ES-I3 (cell line): ENCODE data around the gene TSPAN17.

ENCODE experiments used
- H3K36me3 ChIP-seq: 2 replicates; pipeline ENCODE4 v1.6.1; 2013; ENCODE audit warnings: mild to moderate bottlenecking, low read length, control low read depth, moderate library complexity; ENCODE audit not compliant: insufficient read depth
- H3K4me1 ChIP-seq: 2 replicates; pipeline ENCODE4 v1.6.1; 2013; ENCODE audit warnings: mild to moderate bottlenecking, control low read depth, low read length; ENCODE audit not compliant: insufficient read depth
- H3K9ac ChIP-seq: 2 replicates; pipeline ENCODE4 v1.6.1; 2013; ENCODE audit warnings: low read depth, mild to moderate bottlenecking, low read length, moderate library complexity
- H3K9me3 ChIP-seq: 2 replicates; pipeline ENCODE4 v1.6.1; 2013; ENCODE audit warnings: mild to moderate bottlenecking, low read length, moderate library complexity; ENCODE audit not compliant: control insufficient read depth, insufficient read depth

Gene TSPAN17

GRCh38 chr5:176642675-176643490 is 4.4 kb upstream of the TSPAN17 start:
- Histone ChIP-seq H3K4me1 (peaks cover 20% of the 10 kb centered on the region; the same call in 1 of the 2 replicates), H3K9me3 (no peaks in the 10 kb centered on the region), H3K36me3 (no peaks in the 10 kb centered on the region), H3K9ac (no peak overlapping the region)

DNA sequence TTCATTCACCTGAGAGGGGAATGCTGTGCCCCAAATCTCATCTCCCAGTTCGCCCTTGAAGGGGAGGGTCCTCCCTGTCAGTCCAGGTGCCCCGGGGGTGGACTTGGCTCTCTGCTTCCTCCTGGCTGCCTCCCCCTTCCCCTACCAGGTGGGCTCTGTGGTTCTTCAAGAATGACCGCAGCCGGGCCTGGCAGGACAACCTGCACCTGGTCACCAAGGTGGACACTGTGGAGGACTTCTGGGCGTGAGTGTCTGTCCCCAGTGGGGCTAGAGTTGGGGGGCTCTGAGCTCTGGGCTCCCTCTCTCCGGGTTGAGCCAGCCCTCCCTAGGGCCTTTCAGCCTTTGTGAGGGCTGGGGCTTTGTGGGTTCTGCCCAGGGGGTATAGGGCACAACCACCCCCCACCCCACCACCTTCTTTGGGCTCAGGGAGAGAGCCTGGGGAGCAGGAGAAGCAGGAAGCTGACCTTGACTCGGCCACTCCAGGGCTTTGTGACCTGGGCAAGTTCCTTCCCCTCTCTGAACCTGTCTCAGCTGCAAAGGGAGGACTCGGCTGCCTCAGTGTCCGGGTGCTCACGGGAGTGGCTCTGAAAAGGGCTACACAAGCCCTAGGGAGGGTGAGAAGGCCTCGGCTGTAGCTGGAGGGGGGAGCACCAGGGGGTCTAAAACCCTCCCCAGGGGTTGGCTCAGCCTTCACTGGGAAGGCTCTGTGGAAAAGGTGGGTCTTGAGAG is 3.6 kb upstream of the TSPAN17 start:
- Histone ChIP-seq H3K36me3 (no peaks in the 10 kb centered on the region), H3K4me1 (peaks cover 20% of the 10 kb centered on the region; the same call in 1 of the 2 replicates), H3K9me3 (no peaks in the 10 kb centered on the region), H3K9ac (no peak overlapping the region)

GRCh38 chr5:176644294-176644693 is 3.0 kb upstream of the TSPAN17 start:
- Histone ChIP-seq H3K9ac (no peak overlapping the region), H3K9me3 (no peaks in the 10 kb centered on the region), H3K4me1 (peaks cover 20% of the 10 kb centered on the region; the same call in 1 of the 2 replicates), H3K36me3 (no peaks in the 10 kb centered on the region)

DNA sequence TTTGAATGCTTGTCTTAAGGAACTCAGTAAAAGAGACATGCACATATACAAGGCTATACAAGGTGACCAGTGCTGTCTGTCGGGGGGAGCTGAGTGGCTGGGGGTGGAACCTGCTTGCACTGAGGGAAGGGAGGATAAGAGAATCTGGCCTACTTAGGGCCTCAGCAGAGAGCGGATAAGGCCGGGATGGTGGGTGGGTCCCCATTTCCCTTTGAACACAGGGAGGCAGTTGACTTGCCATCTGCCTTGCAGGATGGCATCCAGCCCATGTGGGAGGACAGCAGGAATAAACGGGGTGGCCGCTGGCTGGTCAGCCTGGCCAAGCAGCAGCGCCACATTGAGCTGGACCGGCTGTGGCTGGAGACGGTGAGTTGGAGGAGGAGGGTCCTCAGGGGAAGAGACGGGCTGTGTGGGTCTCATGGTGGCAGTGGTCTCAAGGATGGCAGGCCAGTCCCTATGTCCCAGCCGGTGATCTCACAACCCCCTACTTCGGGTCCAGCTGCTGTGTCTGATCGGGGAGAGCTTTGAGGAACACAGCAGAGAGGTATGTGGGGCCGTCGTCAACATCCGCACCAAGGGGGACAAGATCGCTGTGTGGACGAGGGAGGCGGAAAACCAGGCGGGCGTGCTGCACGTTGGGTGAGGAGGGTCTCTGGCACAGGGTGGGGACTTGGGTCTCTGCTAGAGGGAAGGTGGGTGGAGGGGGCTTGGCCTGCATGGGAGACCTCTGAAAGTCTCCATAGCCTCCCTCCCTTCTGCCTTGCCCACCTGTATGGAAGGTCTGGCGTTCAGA is 2.2 kb upstream of the TSPAN17 start:
- Histone ChIP-seq H3K9me3 (no peaks in the 10 kb centered on the region), H3K36me3 (no peaks in the 10 kb centered on the region), H3K4me1 (peaks cover 20% of the 10 kb centered on the region; the same call in 1 of the 2 replicates), H3K9ac (no peak overlapping the region)

GRCh38 chr5:176646049-176646706 is 1.1 kb upstream of the TSPAN17 start:
- Histone ChIP-seq H3K36me3 (no peaks in the 10 kb centered on the region), H3K9me3 (no peaks in the 10 kb centered on the region), H3K9ac (no peak overlapping the region), H3K4me1 (peaks cover 20% of the 10 kb centered on the region; the same call in 1 of the 2 replicates)

DNA sequence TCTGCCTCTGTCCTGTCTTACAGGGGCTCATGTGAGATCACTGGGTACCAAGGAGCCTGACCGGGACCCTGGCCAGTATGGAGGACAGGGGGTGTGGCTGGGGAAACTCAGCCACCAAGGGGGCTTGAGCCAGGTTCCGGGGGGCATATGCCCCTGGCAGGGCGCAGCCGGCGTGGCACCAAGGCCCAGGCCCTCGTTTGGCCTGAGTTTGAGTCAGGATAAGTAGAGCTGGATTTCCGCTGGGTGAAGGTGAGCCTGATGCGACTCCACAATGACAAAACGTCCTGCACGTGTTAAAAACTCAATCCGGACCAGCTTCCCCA is 616 bp upstream of the TSPAN17 start:
- Histone ChIP-seq H3K36me3 (no peaks in the 10 kb centered on the region), H3K9me3 (no peaks in the 10 kb centered on the region), H3K9ac (peak overlapping the region; percentile 8; the same call in 1 of the 2 replicates), H3K4me1 (peaks cover 20% of the 10 kb centered on the region; the same call in 1 of the 2 replicates)

- Histone ChIP-seq H3K9me3 (no peaks in the 10 kb centered on the region), H3K9ac (peak overlapping the region; percentile 89), H3K36me3 (no peaks in the 10 kb centered on the region; the same call in 1 of the 2 replicates), H3K4me1 (peaks cover 16% of the 10 kb centered on the region; the same call in 1 of the 2 replicates)
Measured at GRCh38 chr5:176647843-176648473, 674 bp downstream of the TSPAN17 start.

DNA sequence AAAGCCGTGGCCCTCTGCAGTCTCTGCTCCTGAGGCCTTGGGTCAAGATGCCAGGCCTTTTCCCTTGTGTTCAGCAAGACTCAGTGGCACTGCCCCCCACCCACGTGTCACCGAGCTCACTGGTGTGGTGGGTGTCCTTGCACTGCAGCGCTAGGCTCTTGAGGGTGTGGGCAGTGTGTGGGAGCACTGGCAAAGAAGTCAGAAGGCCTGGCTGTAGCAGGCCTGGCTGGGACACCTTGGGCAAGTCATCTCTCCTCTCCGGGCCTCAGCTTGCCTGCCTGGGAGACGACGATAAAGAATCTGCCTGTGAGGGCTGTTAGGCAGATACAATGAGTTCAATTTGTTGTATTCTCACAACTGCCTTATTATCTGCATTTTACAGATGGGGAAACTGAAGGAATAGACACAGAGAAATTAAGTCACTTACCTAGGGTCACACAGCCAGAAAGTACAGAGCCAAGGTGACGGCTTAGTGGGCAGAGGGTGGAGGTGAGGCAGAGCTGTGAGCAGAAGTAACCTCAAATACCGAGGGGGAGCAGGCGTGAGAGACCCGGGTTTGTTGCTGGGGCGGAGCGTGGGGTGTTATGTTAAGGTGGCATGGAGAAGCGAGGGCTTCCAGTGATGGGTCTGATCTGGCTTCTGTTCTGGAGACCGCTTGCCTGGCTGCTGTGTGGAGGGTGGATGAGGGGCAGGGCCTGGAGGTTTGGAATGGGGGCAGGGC is 1.4 kb downstream of the TSPAN17 start:
- no peaks in the 10 kb centered on the region; the same call in 1 of the 2 replicates for H3K36me3 ChIP-seq
- peaks cover 9% of the 10 kb centered on the region; the same call in 1 of the 2 replicates for H3K4me1 ChIP-seq
- no peaks in the 10 kb centered on the region for H3K9me3 ChIP-seq
- H3K9ac ChIP-seq = peak overlapping the region; percentile 89; the same call in 1 of the 2 replicates

DNA sequence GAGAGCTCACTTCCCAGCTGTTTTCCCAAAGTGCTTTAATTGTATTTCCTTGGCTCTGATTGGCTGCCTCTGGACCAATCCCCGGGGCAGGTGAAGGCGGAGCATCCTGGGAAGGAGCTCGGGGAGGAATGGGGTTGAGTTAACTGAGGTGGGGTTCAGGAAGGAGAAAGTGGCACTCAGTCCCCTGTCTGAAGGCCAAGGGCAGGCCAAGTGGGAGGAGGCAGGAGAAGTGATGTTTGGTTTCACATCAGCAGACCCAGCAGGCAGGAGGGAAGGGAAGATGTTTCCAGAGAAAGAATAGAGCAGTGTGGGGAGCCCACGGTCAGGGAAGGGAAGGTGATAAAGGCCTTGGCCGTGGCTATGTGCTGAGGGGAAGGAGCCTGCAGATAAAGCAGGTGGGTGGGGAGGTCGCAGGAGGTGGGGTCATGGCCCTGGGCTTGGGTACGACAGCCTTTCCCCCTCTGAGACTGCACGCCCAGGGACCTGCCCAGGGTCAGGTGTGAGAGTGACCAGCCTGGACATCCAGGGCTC is 3.1 kb downstream of the TSPAN17 start:
- Histone ChIP-seq H3K9ac (no peak overlapping the region), H3K4me1 (no peaks in the 10 kb centered on the region), H3K9me3 (no peaks in the 10 kb centered on the region), H3K36me3 (no peaks in the 10 kb centered on the region; the same call in 1 of the 2 replicates)

DNA sequence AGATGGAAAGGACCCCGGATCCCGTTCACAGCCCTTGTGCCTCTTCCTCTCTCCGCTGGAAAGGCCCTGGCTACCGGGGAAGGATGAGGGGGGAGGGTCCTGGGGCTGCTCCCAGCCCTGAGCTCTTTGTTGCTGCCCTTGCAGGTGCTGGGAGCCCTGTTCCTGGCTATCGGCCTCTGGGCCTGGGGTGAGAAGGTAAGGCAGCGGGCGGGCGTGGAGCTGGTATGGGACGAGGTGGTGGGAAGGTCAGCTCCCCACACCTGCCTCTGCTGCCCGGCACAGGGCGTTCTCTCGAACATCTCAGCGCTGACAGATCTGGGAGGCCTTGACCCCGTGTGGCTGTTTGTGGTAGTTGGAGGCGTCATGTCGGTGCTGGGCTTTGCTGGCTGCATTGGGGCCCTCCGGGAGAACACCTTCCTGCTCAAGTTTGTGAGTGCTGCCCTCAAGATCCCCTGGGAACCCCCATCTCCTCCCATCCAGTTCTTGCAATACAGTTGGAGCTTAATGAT is 4.2 kb downstream of the TSPAN17 start:
- no peaks in the 10 kb centered on the region for H3K9me3 ChIP-seq
- no peaks in the 10 kb centered on the region; the same call in 1 of the 2 replicates for H3K36me3 ChIP-seq
- no peaks in the 10 kb centered on the region for H3K4me1 ChIP-seq
- no peak overlapping the region for H3K9ac ChIP-seq

DNA sequence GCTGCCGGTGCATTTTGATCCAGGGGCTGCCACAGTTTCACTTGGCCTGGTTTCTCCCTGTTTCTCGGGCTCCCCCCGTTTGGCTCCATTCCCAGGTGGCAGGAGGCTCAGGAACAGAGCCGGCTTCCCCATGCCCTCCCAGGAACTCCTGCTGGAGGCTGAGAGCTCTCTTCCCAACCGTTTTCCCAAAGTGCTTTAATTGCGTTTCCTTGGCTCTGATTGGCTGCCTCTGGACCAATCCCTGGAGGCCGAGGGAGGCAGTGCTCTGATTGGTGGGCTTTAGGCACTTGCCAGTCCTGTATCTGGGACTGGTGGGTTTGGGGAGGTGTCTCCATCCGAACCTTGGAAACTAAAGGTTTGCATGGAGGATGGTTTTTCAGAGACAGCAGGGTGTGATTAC is 4.9 kb downstream of the TSPAN17 start:
- no peaks in the 10 kb centered on the region for H3K9me3 ChIP-seq
- no peaks in the 10 kb centered on the region for H3K4me1 ChIP-seq
- H3K36me3 ChIP-seq = no peaks in the 10 kb centered on the region; the same call in 1 of the 2 replicates
- H3K9ac ChIP-seq = no peak overlapping the region

DNA sequence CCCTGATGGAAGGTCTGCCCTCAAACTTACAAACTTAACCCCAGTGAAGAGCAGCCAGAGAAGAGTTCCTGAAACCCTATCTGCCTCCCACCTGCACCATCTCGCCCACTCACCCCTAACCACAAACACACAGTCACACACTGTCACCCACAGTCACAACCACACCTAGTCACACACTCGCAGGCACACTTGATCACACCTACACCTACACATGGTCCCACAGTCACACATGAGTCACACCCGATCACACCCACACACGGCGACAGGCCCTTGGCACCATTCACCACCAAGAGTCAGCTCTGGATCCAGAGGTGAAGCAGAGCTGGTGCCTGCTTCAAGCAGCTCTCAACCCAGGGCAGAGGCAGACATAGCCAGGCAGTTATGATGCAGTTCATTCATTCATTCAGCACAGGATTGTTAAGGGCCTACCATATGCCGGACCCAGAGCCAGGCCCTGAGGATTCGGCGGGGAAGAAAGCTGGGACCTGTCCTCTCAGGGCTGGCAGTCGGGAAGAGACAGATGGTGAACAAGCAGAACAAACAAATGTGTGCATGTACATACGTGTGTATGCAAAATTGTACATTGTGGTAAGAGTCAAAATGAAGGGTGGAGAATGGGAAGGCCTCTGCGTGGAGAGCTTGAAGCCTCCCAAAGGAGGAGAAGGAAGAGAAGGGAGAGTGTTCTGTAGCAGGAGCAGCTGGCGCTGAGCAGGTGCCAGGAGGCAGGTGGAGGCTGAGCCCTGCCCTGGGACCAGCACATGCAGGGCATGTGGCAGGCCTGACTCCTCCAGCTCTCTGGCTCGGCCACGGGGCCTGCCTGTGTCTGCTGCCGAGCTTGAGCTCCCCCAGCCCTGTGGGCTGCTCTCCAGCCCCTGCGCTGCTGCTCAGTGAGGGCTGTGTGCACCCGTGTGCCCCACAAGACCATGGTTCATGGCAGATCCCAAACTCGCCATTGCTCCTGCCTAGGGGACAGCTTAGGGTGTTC is 6.4 kb downstream of the TSPAN17 start:
- Histone ChIP-seq H3K9ac (no peak overlapping the region), H3K36me3 (no peaks in the 10 kb centered on the region; the same call in 1 of the 2 replicates), H3K9me3 (no peaks in the 10 kb centered on the region), H3K4me1 (no peaks in the 10 kb centered on the region)
